ENCODE results near the gene TLE2. TPM values are rescaled to one million over a fixed set of nuclear protein-coding genes. Genes with fewer than 3 reads are reported as not detected.
A peak's percentile ranks its signal among the peaks of the same experiment; 100 is the strongest.

Gene TLE2
- total and polyA plus RNA-seq, 9 of the 15 experiments (the other 6 are each of a cell fraction or from before 2014, with no cell fraction given), result 0.35 to 13.1 (median 6.2) TPM

DNA sequence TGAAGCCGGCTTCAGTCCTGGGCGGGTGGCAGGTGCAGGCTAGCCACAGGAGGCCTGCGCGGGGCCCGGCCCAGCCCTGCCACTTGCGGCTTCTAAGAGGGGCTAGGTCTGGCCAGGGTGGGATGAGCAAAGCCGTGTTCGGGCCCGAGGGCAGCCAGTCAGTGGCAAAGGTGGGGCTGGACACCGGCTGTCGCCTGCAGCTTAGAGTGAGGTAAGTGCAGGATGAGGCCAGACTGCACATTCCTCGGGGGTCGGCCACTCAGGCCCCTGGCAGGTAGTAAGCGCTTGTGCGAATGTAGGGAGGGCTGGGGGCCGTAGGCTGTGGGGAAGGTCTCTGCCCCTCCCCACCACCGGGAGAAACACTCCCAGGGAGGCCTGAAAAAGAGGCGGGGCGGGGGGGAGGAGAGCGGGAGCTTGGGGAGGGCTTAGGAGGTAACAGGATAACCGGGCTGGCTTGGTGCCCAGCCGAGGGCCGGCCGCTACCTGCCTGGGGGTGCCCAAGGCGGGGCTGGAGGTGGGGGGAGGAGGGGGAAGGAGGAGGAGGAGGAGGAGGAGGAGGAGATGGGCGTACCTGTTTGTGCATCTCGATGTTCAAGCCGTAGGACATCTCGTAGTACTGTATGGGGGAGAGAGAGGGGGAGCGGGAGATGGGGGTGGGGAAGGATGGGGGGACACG is 26.8 kb upstream of the TLE2 start:
- peaks cover 77% of the 10 kb centered on the region for H3K36me3 ChIP-seq (ENCODE audit: control insufficient read depth, insufficient read depth, low read length)
- H3K9me1 ChIP-seq (ENCODE audit: control insufficient read depth, insufficient read depth, low read length), result no peaks in the 10 kb centered on the region
- H3K9me3 ChIP-seq (replicated peaks; ENCODE audit: control insufficient read depth, insufficient read depth, low read depth, low read length), result no peaks in the 10 kb centered on the region
- no peak for FAIRE-seq
- H3K4me1 ChIP-seq (replicated peaks in 1 of 2; ENCODE audit: control insufficient read depth in 2 of 2, insufficient read depth in 2 of 2, low read length in 2 of 2), result peaks cover 26 to 58% of the 10 kb centered on the region in 2 experiments
- H3K79me2 ChIP-seq (ENCODE audit: control insufficient read depth, insufficient read depth, low read length), result peaks cover 34% of the 10 kb centered on the region
- peak in 2 of 4 experiments; percentile 57 to 62 for DNase-seq (ENCODE audit: extremely low read depth in 1 of 4, low spot score in 3 of 4)
- no peak overlapping the region for H3K4me3 ChIP-seq
- no peak overlapping the region for H3K4me2 ChIP-seq (ENCODE audit: insufficient read depth, low read length)
- ChIA-PET CTCF (ENCODE audit: low intra/inter-chr PET ratio) (no interaction called here), POLR2A (interaction anchor here (1.4 kb wide), 1 partner anchor 20 kb away, joined by 5 read pairs; no protein-coding TSS in a partner anchor)
- no peak overlapping the region for H3K27ac ChIP-seq (ENCODE audit: extremely low read depth, low read depth, low read length)
- ATAC-seq, result no peak; the same call in 2 of the 3 replicates
- H3K9ac ChIP-seq (ENCODE audit: insufficient read depth in 1 of 2, low read depth in 2 of 2, low read length in 2 of 2), result 0 out of 4 replicates have a peak overlapping the region, but pooled peaks of 1 of the 2 experiments have one; percentile 23
- BruUV-seq (replicated peaks), result no TSS peak
- intact Hi-C loops (cut with micrococcal nuclease), result no loop called here
- H3K27me3 ChIP-seq (ENCODE audit: control insufficient read depth in 2 of 2, insufficient read depth in 2 of 2, low read length in 2 of 2), result no peaks in the 10 kb centered on the region
- H4K20me1 ChIP-seq (replicated peaks; ENCODE audit: control insufficient read depth, insufficient read depth, low read length), result 0 out of 2 replicates have a peak, but pooled peaks cover 3% of the 10 kb centered on the region
- no peak overlapping the region for H2AFZ ChIP-seq (ENCODE audit: low read depth, low read length)
- in situ Hi-C loops (cut with MboI), result no loop called here
- WGBS (ENCODE audit: insufficient coverage, low coverage, missing lambda C conversion rate), result 82% methylated on average over 11 of the region's 31 CpGs
- TF ChIP-seq POLR2G (IDR thresholded peaks at IDR 0.05; ENCODE audit: low read depth, low read length) (peak; percentile 57; the same call in 1 of the 2 replicates), NFIC (IDR thresholded peaks at IDR 0.05) (peak; percentile 50; the same call in 1 of the 2 replicates), NR1H2 (CRISPR knock-in tag; IDR thresholded peaks at IDR 0.05) (no peak), IFI16 (CRISPR knock-in tag; IDR thresholded peaks at IDR 0.05) (no peak), SMAD1 (IDR thresholded peaks at IDR 0.05; ENCODE audit: low read depth, low read length, partially characterized antibody) (no peak), SP2 (IDR thresholded peaks at IDR 0.05; ENCODE audit: extremely low read depth, low read depth, low read length, poor library complexity, severe bottlenecking) (no peak), ATF6 (CRISPR knock-in tag; IDR thresholded peaks at IDR 0.05) (no peak)
- TF ChIP-seq, protein P1, sequence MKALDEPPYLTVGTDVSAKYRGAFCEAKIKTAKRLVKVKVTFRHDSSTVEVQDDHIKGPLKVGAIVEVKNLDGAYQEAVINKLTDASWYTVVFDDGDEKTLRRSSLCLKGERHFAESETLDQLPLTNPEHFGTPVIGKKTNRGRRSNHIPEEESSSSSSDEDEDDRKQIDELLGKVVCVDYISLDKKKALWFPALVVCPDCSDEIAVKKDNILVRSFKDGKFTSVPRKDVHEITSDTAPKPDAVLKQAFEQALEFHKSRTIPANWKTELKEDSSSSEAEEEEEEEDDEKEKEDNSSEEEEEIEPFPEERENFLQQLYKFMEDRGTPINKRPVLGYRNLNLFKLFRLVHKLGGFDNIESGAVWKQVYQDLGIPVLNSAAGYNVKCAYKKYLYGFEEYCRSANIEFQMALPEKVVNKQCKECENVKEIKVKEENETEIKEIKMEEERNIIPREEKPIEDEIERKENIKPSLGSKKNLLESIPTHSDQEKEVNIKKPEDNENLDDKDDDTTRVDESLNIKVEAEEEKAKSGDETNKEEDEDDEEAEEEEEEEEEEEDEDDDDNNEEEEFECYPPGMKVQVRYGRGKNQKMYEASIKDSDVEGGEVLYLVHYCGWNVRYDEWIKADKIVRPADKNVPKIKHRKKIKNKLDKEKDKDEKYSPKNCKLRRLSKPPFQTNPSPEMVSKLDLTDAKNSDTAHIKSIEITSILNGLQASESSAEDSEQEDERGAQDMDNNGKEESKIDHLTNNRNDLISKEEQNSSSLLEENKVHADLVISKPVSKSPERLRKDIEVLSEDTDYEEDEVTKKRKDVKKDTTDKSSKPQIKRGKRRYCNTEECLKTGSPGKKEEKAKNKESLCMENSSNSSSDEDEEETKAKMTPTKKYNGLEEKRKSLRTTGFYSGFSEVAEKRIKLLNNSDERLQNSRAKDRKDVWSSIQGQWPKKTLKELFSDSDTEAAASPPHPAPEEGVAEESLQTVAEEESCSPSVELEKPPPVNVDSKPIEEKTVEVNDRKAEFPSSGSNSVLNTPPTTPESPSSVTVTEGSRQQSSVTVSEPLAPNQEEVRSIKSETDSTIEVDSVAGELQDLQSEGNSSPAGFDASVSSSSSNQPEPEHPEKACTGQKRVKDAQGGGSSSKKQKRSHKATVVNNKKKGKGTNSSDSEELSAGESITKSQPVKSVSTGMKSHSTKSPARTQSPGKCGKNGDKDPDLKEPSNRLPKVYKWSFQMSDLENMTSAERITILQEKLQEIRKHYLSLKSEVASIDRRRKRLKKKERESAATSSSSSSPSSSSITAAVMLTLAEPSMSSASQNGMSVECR (CRISPR knock-in tag; IDR thresholded peaks at IDR 0.05), result no peak
- TF ChIP-seq, protein P2, sequence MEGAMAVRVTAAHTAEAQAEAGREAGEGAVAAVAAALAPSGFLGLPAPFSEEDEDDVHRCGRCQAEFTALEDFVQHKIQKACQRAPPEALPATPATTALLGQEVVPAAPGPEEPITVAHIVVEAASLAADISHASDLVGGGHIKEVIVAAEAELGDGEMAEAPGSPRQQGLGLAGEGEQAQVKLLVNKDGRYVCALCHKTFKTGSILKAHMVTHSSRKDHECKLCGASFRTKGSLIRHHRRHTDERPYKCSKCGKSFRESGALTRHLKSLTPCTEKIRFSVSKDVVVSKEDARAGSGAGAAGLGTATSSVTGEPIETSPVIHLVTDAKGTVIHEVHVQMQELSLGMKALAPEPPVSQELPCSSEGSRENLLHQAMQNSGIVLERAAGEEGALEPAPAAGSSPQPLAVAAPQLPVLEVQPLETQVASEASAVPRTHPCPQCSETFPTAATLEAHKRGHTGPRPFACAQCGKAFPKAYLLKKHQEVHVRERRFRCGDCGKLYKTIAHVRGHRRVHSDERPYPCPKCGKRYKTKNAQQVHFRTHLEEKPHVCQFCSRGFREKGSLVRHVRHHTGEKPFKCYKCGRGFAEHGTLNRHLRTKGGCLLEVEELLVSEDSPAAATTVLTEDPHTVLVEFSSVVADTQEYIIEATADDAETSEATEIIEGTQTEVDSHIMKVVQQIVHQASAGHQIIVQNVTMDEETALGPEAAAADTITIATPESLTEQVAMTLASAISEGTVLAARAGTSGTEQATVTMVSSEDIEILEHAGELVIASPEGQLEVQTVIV (CRISPR knock-in tag; IDR thresholded peaks at IDR 0.05; ENCODE audit: borderline replicate concordance), result no peak
- TF ChIP-seq, protein P3, sequence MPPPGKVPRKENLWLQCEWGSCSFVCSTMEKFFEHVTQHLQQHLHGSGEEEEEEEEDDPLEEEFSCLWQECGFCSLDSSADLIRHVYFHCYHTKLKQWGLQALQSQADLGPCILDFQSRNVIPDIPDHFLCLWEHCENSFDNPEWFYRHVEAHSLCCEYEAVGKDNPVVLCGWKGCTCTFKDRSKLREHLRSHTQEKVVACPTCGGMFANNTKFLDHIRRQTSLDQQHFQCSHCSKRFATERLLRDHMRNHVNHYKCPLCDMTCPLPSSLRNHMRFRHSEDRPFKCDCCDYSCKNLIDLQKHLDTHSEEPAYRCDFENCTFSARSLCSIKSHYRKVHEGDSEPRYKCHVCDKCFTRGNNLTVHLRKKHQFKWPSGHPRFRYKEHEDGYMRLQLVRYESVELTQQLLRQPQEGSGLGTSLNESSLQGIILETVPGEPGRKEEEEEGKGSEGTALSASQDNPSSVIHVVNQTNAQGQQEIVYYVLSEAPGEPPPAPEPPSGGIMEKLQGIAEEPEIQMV (tag; conservative IDR thresholded peaks at IDR 0.05; ENCODE audit: low read depth), result no peak
